Activated naive CD4-positive, alpha-beta T cell treated with Interleukin-2 at 50 U/mL for 16 hours (primary cell): Measurements from ENCODE around the gene EMC8.
A peak's percentile ranks its signal among the peaks of the same experiment; 100 is the strongest.
"Not testable (repeated sequence)": the region's sequence is repeated elsewhere in the genome, so short reads cannot be mapped to it uniquely, and the experiment has no call there.

Experiments used
- DNase-seq: peaks from one replicate; pipeline ENCODE4 v3.0.0-alpha.2; 2020

The EMC8 gene

GRCh38 chr16:85834741-85835140 lies 35.4 kb upstream of the EMC8 start:
- no peak for DNase-seq

GRCh38 chr16:85833219-85833920 lies 34.0 kb upstream of the EMC8 start:
- DNase-seq = no peak

GRCh38 chr16:85832570-85833218 lies 33.4 kb upstream of the EMC8 start:
- DNase-seq = no peak

- no peak for DNase-seq
Measured at GRCh38 chr16:85830821-85831220, 31.5 kb upstream of the EMC8 start.

GRCh38 chr16:85829751-85830445 lies 30.6 kb upstream of the EMC8 start:
- DNase-seq = no peak

- DNase-seq = no peak
Measured at GRCh38 chr16:85829171-85829719, 29.9 kb upstream of the EMC8 start.

GRCh38 chr16:85828166-85828565 lies 28.8 kb upstream of the EMC8 start:
- DNase-seq = no peak

- no peak for DNase-seq
Measured at GRCh38 chr16:85826686-85827247, 27.4 kb upstream of the EMC8 start.

GRCh38 chr16:85825326-85825725 lies 26.0 kb upstream of the EMC8 start:
- DNase-seq = no peak

- no peak for DNase-seq
Measured at GRCh38 chr16:85824161-85825135, 25.1 kb upstream of the EMC8 start.

- DNase-seq = no peak
Measured at GRCh38 chr16:85823328-85823920, 24.1 kb upstream of the EMC8 start.

GRCh38 chr16:85822145-85822544 lies 22.8 kb upstream of the EMC8 start:
- DNase-seq = no peak

GRCh38 chr16:85821390-85822135 lies 22.2 kb upstream of the EMC8 start:
- DNase-seq = peak; percentile 82

GRCh38 chr16:85820604-85821372 lies 21.4 kb upstream of the EMC8 start:
- DNase-seq = no peak

GRCh38 chr16:85819771-85820170 lies 20.4 kb upstream of the EMC8 start:
- DNase-seq = no peak

GRCh38 chr16:85819245-85819644 lies 19.9 kb upstream of the EMC8 start:
- DNase-seq = peak; percentile 86

GRCh38 chr16:85817195-85817594 lies 17.9 kb upstream of the EMC8 start:
- not testable (repeated sequence) for DNase-seq

- no peak for DNase-seq
Measured at GRCh38 chr16:85816159-85816558, 16.8 kb upstream of the EMC8 start.

- no peak for DNase-seq
Measured at GRCh38 chr16:85812811-85813700, 13.7 kb upstream of the EMC8 start.
